ENCODE data around the gene EML6.
A peak's percentile ranks its signal among the peaks of the same experiment; 100 is the strongest.
"Not testable (repeated sequence)": the region's sequence is repeated elsewhere in the genome, so short reads cannot be mapped to it uniquely, and the experiment has no call there.

The EML6 gene

GRCh38 chr2:54808661-54809060 lies 85.2 kb downstream of the EML6 start:
- no peak for DNase-seq

- DNase-seq: no peak
These were observed 86.4 kb downstream of the EML6 start for GRCh38 chr2:54809819-54810218.

GRCh38 chr2:54810246-54810645 lies 86.8 kb downstream of the EML6 start:
- no peak for DNase-seq

- DNase-seq: no peak
These were observed 90.1 kb downstream of the EML6 start for GRCh38 chr2:54813584-54813983.

GRCh38 chr2:54814389-54815147 lies 91.1 kb downstream of the EML6 start:
- no peak for DNase-seq

GRCh38 chr2:54815148-54815539 lies 91.7 kb downstream of the EML6 start:
- DNase-seq: no peak

GRCh38 chr2:54818226-54818625 lies 94.8 kb downstream of the EML6 start:
- no peak for DNase-seq

- no peak for DNase-seq
These were observed 97.1 kb downstream of the EML6 start for GRCh38 chr2:54820558-54820957.

GRCh38 chr2:54824567-54824966 lies 101.1 kb downstream of the EML6 start:
- no peak for DNase-seq

GRCh38 chr2:54830546-54830945 lies 107.1 kb downstream of the EML6 start:
- no peak for DNase-seq

- DNase-seq: no peak
These were observed 108.0 kb downstream of the EML6 start for GRCh38 chr2:54831480-54831879.

GRCh38 chr2:54834721-54835120 lies 111.3 kb downstream of the EML6 start:
- DNase-seq: no peak

- no peak for DNase-seq
These were observed 113.0 kb downstream of the EML6 start for GRCh38 chr2:54836477-54836876.

- peak; percentile 32 for DNase-seq
These were observed 115.1 kb downstream of the EML6 start for GRCh38 chr2:54838585-54839035.

- DNase-seq: no peak
These were observed 116.2 kb downstream of the EML6 start for GRCh38 chr2:54839461-54840255.

GRCh38 chr2:54840559-54841468 lies 117.4 kb downstream of the EML6 start:
- DNase-seq: no peak

GRCh38 chr2:54841500-54841899 lies 118.0 kb downstream of the EML6 start:
- DNase-seq: not testable (repeated sequence)

GRCh38 chr2:54845094-54845493 lies 121.6 kb downstream of the EML6 start:
- DNase-seq: no peak

- DNase-seq: no peak
These were observed 122.1 kb downstream of the EML6 start for GRCh38 chr2:54845514-54845913.

- no peak for DNase-seq
These were observed 127.0 kb downstream of the EML6 start for GRCh38 chr2:54850171-54851122.

GRCh38 chr2:54853616-54854310 lies 130.3 kb downstream of the EML6 start:
- DNase-seq: no peak
